Neural crest cell (in vitro differentiated cells): ENCODE results near the gene MS4A12. TPM values are rescaled to one million over a fixed set of nuclear protein-coding genes. Genes with fewer than 3 reads are reported as not detected.
"Not testable (repeated sequence)": the region's sequence is repeated elsewhere in the genome, so short reads cannot be mapped to it uniquely, and the experiment has no call there.

ENCODE experiments used
- DNase-seq: peaks from one replicate; pipeline ENCODE4 v3.0.0; 2021; ENCODE audit warnings: low read depth, mixed read lengths, low spot score
- H3K27ac Mint-ChIP-seq: one replicate; pipeline ENCODE4 v1.8.0; 2021; ENCODE audit warnings: mild to moderate bottlenecking, mixed read lengths; ENCODE audit not compliant: unreplicated experiment
- H3K27me3 Mint-ChIP-seq: 2 replicates; pipeline ENCODE4 v1.8.0; 2021; ENCODE audit warnings: low read depth, mild to moderate bottlenecking, mixed read lengths
- H3K36me3 Mint-ChIP-seq: 2 replicates; pipeline ENCODE4 v1.8.0; 2021; ENCODE audit warnings: low read depth, mild to moderate bottlenecking, mixed read lengths
- H3K4me1 Mint-ChIP-seq: 2 replicates; pipeline ENCODE4 v1.8.0; 2021; ENCODE audit warnings: mixed read lengths
- H3K4me3 Mint-ChIP-seq: one replicate; pipeline ENCODE4 v1.8.0; 2021; ENCODE audit warnings: mild to moderate bottlenecking, mixed read lengths
- H3K9me3 Mint-ChIP-seq: 2 replicates; pipeline ENCODE4 v1.8.0; 2021; ENCODE audit warnings: mixed read lengths
- CTCF ChIP-seq: fragments of 200-600 bp; sonication (generic); conservative IDR thresholded peaks from 2 replicates; pipeline ENCODE4 v1.5.0; 2021; ENCODE audit warnings: antibody characterized with exemption, mild to moderate bottlenecking
- total RNA-seq: library from RNA; stranded (reverse); gene quantifications from 2 replicates; pipeline ENCODE4 v1.2.1, GENCODE V29; 2021

MS4A12 gene
- total RNA-seq, 1 donor from 2014 or later: not detected

GRCh38 chr11:60530454-60531100, 38.0 kb downstream of the MS4A12 start:
- no peak overlapping the region for H3K27ac Mint-ChIP-seq
- H3K27me3 Mint-ChIP-seq: no peaks in the 10 kb centered on the region
- H3K9me3 Mint-ChIP-seq: peaks cover 8% of the 10 kb centered on the region
- no peak for DNase-seq
- peaks cover 2% of the 10 kb centered on the region for H3K36me3 Mint-ChIP-seq
- no peaks in the 10 kb centered on the region for H3K4me1 Mint-ChIP-seq
- TF ChIP-seq CTCF: no peak
- no peak overlapping the region for H3K4me3 Mint-ChIP-seq

DNA sequence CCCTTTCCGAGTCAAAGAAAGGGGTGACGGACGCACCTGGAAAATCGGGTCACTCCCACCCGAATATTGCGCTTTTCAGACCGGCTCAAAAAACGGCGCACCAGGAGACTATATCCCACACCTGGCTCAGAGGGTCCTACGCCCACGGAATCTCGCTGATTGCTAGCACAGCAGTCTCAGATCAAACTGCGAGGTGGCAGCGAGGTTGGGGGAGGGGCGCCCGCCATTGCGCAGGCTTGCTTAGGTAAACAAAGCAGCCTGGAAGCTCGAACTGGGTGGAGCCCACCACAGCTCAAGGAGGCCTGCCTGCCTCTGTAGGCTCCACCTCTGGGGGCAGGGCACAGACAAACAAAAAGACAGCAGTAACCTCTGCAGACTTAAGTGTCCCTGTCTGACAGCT, 39.8 kb downstream of the MS4A12 start:
- not testable (repeated sequence) for H3K9me3 Mint-ChIP-seq, H3K27ac Mint-ChIP-seq, H3K4me3 Mint-ChIP-seq, H3K27me3 Mint-ChIP-seq, DNase-seq, H3K4me1 Mint-ChIP-seq, H3K36me3 Mint-ChIP-seq

- not testable (repeated sequence) for H3K4me3 Mint-ChIP-seq, H3K36me3 Mint-ChIP-seq, H3K27ac Mint-ChIP-seq, H3K9me3 Mint-ChIP-seq, DNase-seq, H3K27me3 Mint-ChIP-seq, H3K4me1 Mint-ChIP-seq
Measured at GRCh38 chr11:60538627-60539026, 46.0 kb downstream of the MS4A12 start.

- no peak for TF ChIP-seq CTCF
- H3K9me3 Mint-ChIP-seq: no peaks in the 10 kb centered on the region
- DNase-seq: no peak
- no peak overlapping the region for H3K4me3 Mint-ChIP-seq
- no peaks in the 10 kb centered on the region for H3K27me3 Mint-ChIP-seq
- no peaks in the 10 kb centered on the region for H3K4me1 Mint-ChIP-seq
- no peaks in the 10 kb centered on the region for H3K36me3 Mint-ChIP-seq
- no peak overlapping the region for H3K27ac Mint-ChIP-seq
Measured at GRCh38 chr11:60544077-60544476, 51.5 kb downstream of the MS4A12 start.

Other genes with a start within 250 kb of the MS4A12 start
- gene MS4A4E, start 249.6 kb upstream of the MS4A12 start, total RNA-seq: 0.27 and 0.28 TPM in 2 replicates
- not detected in 2 replicates for gene MS4A4A, start 212.1 kb upstream of the MS4A12 start, total RNA-seq
- not detected in 2 replicates for gene MS4A6E, start 165.5 kb upstream of the MS4A12 start, total RNA-seq
- gene MS4A7, start 114.2 kb upstream of the MS4A12 start, total RNA-seq: not detected in 2 replicates
- not detected in 2 replicates for gene MS4A14, start 96.3 kb upstream of the MS4A12 start, total RNA-seq
- not detected in 2 replicates for gene MS4A5, start 63.2 kb upstream of the MS4A12 start, total RNA-seq
- not detected in 2 replicates for gene MS4A1, start 36.9 kb upstream of the MS4A12 start, total RNA-seq
- gene MS4A13, start 22.6 kb downstream of the MS4A12 start, total RNA-seq: not detected in 2 replicates
- not detected in 2 replicates for gene MS4A8, start 206.8 kb downstream of the MS4A12 start, total RNA-seq
- gene MS4A18, start 231.9 kb downstream of the MS4A12 start, total RNA-seq: not detected in 2 replicates